Measurements from ENCODE around the gene F5. TPM values are rescaled to one million over a fixed set of nuclear protein-coding genes. Genes with fewer than 3 reads are reported as not detected.

The F5 gene
- total RNA-seq, 4 donors from 2014 or later: 0.38 to 5.5 (median 2.7) TPM

- no peak overlapping the region for H3K4me3 ChIP-seq (ENCODE audit: low read depth, poor library complexity, severe bottlenecking)
- intact Hi-C loops (cut with DNase I; ENCODE audit: low total_unique reads): no loop called here
- no peak for TF ChIP-seq POLR2A (IDR thresholded peaks at IDR 0.05)
- TF ChIP-seq CTCF (IDR thresholded peaks at IDR 0.05): no peak
- no peak for DNase-seq (ENCODE audit: low spot score in 2 of 2)
Observed at GRCh38 chr1:169495046-169495775, 91.1 kb downstream of the F5 start.

GRCh38 chr1:169494343-169494742 lies 91.9 kb downstream of the F5 start:
- no peak for DNase-seq (ENCODE audit: low spot score in 2 of 2)
- TF ChIP-seq POLR2A (IDR thresholded peaks at IDR 0.05): no peak
- TF ChIP-seq CTCF (IDR thresholded peaks at IDR 0.05): no peak
- WGBS, 2 donors: 100% methylated on average over 3 of the region's 3 CpGs
- intact Hi-C loops (cut with DNase I; ENCODE audit: low total_unique reads): no loop called here
- no peak overlapping the region for H3K4me3 ChIP-seq (ENCODE audit: low read depth, poor library complexity, severe bottlenecking)

- H3K4me3 ChIP-seq (ENCODE audit: low read depth, poor library complexity, severe bottlenecking): no peak overlapping the region
- no peak for DNase-seq (ENCODE audit: low spot score in 2 of 2)
- intact Hi-C loops (cut with DNase I; ENCODE audit: low total_unique reads): no loop called here
- TF ChIP-seq CTCF (IDR thresholded peaks at IDR 0.05) (no peak), POLR2A (IDR thresholded peaks at IDR 0.05) (no peak)
- 75 to 84% methylated on average over 1 of the region's 1 CpG for WGBS, 2 donors
Observed at GRCh38 chr1:169493251-169493650, 93.0 kb downstream of the F5 start.

- intact Hi-C loops (cut with DNase I; ENCODE audit: low total_unique reads): no loop called here
- H3K4me3 ChIP-seq (ENCODE audit: low read depth, poor library complexity, severe bottlenecking): no peak overlapping the region
- no peak for TF ChIP-seq CTCF (IDR thresholded peaks at IDR 0.05)
- no peak for TF ChIP-seq POLR2A (IDR thresholded peaks at IDR 0.05)
- WGBS, 2 donors: 74 to 79% methylated on average over 3 of the region's 3 CpGs
- no peak for DNase-seq (ENCODE audit: low spot score in 2 of 2)
Observed at GRCh38 chr1:169491845-169492281, 94.4 kb downstream of the F5 start.

- 90 to 91% methylated on average over 4 of the region's 4 CpGs for WGBS, 2 donors
- DNase-seq (ENCODE audit: low spot score in 2 of 2): no peak
- intact Hi-C loops (cut with DNase I; ENCODE audit: low total_unique reads): no loop called here
- H3K4me3 ChIP-seq (ENCODE audit: low read depth, poor library complexity, severe bottlenecking): no peak overlapping the region
- TF ChIP-seq CTCF (IDR thresholded peaks at IDR 0.05) (no peak), POLR2A (IDR thresholded peaks at IDR 0.05) (no peak)
Observed at GRCh38 chr1:169488157-169488556, 98.1 kb downstream of the F5 start.

- intact Hi-C loops (cut with DNase I; ENCODE audit: low total_unique reads): no loop called here
- no peak overlapping the region for H3K4me3 ChIP-seq (ENCODE audit: low read depth, poor library complexity, severe bottlenecking)
- 92 to 95% methylated on average over 16 of the region's 16 CpGs for WGBS, 2 donors
- no peak for DNase-seq (ENCODE audit: low spot score in 2 of 2)
- TF ChIP-seq CTCF (IDR thresholded peaks at IDR 0.05) (no peak), POLR2A (IDR thresholded peaks at IDR 0.05) (no peak)
Observed at GRCh38 chr1:169487561-169487960, 98.7 kb downstream of the F5 start.

Measured in lower leg skin (tissue), 4 donors.